GM18867 (cell line): ENCODE results near the gene CHTF8.
"Not testable (repeated sequence)": the region's sequence is repeated elsewhere in the genome, so short reads cannot be mapped to it uniquely, and the experiment has no call there.

Experiments used
- ATAC-seq: cut with Tn5 transposase; IDR thresholded peaks from one replicate; pipeline ENCODE4 v1.9.1; 2021; ENCODE audit warnings: mild to moderate bottlenecking, moderate library complexity; ENCODE audit not compliant: unreplicated experiment

Gene CHTF8

DNA sequence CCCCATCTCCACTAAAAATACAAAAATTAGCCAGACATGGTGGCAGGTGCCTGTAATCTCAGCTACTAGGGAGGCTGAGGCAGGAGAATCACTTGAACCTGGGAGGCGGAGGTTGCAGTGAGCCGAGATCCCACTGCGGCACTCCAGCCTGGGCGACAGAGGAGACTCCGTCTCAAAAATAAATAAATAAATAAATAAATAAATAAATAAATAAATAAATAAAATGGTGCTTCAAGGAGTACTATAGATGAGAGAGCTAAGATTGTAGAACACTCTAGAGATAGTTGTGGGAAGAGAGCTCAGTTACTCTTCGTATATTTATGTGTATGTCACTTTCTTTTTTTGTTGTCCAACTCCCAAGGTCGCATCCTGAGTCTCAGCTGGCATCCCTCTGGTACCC is 7.1 kb upstream of the CHTF8 start:
- not testable (repeated sequence) for ATAC-seq

DNA sequence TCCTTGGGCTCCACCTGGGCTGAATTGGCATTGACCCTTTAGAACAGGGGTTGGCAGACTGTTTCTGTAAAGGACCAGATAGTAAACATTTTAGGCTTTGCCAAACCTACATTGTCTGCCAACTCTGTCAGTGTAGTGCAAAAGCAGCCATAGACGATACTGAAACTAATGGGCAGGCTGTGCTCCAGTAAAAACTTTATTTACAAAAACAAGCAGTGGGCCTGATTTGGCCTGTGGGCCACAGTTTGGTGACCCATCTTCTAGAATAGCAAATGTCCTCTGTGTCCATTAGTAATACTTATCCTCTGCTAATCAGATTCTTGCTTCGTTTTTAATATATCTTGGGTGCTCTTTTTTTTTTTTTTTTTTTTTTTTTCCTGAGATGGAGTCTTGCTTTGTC is 6.2 kb upstream of the CHTF8 start:
- ATAC-seq: no peak

DNA sequence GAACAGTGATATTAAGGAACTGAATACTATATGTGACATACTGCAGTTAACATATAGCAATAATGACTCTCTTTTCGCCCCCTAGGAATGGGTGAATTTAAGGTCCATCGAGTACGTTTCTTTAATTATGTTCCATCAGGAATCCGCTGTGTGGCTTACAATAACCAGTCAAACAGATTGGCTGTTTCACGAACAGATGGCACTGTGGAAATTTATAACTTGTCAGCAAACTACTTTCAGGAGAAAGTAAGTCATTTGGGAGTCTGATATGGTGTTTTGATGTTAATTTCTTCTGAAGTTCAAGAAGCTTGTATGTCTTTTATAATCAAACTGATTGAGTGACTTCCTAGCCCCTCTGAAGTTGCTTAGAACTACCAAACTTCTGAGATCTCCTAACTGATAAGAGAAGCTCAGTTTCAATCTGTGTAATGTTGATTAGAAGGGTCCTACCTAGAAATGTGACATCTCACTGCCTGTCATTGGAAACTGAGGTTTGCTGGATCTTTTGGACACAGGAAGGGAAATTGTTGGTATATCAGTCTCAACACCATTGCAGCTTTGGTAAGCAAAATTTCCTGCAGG is 1.1 kb upstream of the CHTF8 start:
- no peak for ATAC-seq

DNA sequence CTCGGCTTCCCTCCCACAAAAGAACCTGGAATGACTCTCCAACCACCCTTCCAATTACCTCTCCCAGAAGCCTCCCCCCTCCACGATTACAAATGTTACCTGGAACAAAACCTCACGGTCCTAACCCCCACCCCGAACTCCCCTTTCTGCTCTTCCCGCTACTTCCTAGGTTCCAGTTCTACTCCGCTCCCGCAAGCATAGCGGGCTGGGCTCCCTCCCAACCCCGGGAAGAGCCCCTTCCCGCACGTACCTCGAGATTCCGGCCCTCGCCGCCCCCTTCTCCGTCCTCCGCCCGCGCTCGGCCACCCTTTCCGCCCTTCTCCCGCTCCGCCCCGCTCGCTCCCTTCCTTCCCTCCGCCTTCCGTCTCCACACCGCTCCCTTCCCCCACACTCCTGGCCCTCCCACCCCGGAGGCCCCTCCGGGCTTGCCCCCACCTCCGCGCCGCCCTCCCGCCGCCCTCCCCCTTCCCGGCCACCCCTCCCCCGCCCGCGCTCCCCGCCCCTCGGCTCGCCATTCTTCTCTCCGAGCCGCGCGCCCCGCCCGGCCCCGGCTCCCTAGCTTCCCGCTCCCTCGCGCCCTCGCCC is 457 bp downstream of the CHTF8 start:
- peak; percentile 38 for ATAC-seq

DNA sequence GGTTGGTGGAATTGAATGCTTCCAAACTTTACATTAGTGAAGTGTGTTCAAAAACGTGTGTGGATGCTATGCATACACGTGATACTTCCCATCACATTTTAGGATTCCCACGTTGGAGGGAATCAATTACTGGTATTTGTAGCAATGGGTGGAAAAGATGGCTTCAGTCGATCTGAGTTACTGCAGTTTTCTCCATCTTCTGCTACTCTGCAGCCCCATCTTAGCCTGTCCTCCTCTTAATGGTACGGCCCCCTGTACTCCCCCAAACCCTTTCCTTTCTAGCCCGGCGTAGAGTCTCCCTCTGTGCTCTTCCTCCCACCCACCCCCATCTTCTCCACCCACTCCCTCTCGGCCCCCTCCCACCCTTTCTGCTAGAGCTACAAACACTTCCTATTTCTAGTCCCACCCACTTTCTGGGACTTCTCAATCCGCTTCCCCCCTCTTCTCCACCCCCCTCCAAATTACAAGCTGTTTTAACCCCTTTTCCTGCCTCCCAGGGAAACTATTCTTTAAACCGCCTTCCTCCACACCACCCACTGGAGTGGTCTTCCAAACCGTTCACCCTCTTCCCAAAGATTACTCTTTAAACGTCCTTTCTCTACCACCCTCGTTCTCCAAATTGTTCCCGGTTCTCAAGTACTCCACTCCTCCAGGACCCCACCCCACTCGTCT is 1.1 kb downstream of the CHTF8 start:
- no peak for ATAC-seq

DNA sequence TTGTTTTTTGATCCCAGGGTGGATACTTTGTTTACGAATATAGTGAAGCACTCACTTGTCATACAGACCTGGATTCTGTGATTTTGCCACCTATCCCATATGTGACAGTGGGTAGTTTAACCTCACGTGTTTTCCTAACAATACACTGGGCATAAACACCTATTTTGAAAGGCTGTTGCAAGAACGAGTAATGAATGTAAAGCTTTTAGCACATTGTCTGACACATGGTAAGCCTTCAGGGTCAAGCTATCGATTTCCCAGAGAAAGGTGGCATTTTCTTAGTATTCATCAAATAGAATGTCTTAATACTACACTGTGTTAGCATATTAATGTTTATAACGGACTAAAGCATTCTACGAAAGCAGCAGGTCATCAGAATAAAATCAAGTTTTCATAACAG is 1.9 kb downstream of the CHTF8 start:
- ATAC-seq: no peak

DNA sequence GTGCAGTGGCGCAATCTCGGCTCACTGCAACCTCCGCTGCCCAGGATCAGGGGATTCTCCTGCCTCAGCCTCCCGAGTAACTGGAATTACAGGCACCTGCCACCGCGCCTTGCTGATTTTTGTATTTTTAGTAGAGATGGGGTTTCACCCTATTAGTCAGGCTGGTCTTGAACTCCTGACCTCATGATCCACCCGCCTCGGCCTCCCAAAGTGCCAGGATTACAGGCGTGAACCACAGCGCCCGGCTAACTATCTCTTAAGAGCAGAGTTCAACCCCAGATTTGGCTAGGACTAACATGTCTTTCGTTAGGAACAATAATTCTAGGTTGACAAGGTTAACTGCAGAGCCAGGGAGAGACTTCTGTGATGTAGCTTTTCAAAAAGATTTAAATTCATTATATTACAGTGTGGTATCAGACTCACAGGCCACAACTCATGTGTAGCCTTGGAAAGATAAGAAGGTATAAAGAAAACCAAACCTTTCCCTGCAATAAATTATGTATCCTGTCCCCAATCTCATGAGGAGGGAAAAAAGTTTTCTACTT is 4.3 kb downstream of the CHTF8 start:
- ATAC-seq: no peak

DNA sequence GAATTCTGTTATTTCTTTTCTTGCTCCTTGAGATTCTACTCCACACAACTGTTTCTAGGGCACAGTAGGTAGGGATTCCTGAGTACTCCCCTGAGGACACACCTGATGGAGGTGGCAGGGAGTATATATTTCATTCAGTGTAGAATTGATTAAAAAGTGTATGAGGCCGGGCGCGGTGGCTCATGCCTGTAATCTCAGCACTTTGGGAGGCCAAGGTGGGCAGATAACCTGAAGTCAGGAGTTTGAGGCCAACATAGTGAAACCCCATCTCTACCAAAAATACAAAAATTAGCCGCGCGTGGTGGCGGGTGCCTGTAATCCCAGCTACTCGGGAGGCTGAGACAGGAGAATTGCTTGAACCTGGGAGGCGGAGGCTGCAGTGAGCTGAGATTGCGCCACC is 5.6 kb downstream of the CHTF8 start:
- not testable (repeated sequence) for ATAC-seq

DNA sequence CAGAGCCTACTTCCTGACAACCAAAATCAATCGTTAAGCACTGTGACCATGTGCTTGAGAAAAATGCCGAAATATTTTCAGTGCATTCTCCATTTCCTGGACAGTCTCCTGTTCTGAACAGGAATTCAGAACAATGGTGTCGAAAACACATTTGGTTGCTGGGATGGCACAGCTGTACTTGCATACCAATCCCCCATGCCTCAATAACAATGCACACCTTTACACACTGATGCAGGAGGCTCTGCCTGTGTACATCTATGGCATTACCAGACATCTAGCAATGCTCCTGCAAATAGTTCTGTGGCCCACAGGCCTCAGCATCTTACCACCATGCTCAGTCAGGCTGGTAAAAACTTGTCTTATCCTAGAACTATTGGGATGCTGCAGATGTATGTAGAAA is 6.2 kb downstream of the CHTF8 start:
- no peak for ATAC-seq

DNA sequence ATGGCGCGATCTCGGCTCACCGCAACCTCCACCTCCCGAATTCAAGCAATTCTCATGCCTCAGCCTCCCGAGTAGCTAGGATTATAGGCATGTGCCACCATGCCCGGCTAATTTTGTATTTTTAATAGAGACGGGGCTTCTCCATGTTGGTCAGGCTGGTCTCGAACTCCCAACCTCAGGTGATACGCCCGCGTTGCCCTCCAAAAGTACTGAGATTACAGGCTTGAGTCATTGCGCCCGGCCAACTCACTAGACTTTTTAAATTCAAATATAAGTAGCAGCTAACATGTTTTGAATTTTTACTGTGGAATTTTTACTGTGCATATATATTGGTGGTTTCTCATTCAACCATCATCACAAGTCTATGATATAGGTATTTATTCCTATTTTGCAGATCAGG is 7.4 kb downstream of the CHTF8 start:
- ATAC-seq: not testable (repeated sequence)

DNA sequence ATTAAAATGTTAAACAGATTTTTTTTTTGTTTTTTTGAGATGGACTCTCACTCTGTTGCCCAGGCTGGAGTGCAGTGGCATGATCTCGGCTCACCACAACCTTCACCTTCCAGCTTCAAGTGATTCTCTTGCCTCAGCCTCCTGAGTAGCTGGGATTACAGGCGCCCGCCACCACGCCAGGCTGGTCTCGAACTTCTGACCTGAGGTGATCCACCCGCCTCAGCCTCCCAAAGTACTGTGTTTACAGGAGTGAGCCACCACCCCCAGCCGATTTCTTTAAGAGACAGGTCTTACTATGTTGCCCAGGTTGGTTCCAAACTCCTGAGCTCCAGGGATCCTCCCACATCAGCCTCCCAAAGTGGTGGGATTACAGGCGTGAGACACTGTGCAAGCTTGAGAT is 8.0 kb downstream of the CHTF8 start:
- not testable (repeated sequence) for ATAC-seq

DNA sequence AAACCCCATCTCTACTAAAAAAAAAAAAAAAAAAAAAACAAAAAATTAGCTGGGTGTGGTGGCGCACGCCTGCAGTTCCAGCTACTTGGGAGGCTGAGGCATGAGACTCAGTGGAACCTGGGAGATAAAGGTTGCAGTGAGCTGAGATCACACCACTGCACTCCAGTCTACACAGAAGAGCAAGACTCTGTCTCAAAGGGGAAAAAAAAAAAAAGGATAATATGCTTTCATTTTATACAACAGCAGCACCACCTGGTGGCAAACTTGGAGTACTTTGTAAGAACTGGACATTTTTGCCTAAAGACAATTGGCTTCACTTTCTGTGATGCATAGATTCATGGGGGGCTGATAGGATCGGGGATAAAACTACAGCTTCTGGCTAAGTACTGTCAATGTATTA is 8.5 kb downstream of the CHTF8 start:
- ATAC-seq: no peak

DNA sequence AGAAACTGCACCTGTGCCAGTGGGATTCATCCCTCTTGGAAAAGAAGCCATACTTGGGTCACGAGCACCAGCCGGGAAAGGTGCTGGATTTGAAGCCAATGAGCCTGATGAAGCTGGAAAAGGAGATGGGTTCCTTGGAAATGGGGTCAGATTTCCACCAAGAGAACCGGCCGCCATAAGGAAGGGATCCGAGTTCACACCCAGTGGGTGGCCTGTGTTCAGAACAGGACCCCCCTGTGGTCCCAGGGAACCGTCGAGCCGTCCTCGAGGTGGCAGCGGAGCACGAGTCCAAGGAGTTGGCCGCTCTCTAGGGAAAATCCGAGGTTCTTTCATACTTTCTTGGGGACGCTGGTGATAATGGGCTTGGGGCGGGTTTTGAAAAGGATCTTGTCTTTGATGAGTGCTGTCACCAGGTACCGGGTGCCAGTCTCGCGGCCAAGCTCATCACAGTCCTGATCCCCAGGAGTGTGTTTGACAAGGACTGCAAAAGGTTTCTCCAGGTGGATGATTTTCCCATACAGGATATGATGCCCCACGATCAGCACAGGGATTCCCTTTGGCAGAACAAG is 12.2 kb downstream of the CHTF8 start:
- no peak for ATAC-seq

DNA sequence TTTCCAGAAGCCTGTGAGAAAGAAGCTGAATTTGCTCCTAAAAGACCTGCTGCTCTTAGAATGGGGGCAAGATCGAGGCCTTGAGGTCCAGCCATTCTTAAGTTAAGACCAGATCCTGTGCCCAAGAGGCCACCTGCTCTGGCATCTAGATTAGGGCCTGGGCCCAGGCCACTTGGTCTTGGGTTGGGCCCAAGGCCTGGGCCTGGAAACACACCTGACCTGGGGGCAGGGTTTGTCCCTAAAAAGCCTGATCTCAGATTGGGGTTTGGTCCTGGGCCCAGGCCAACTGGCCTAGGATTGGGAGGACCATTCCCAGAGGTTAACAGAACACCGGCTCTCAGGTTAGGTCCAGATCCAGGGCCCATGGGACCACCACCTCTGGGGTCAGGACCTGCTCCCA is 12.9 kb downstream of the CHTF8 start:
- no peak for ATAC-seq

DNA sequence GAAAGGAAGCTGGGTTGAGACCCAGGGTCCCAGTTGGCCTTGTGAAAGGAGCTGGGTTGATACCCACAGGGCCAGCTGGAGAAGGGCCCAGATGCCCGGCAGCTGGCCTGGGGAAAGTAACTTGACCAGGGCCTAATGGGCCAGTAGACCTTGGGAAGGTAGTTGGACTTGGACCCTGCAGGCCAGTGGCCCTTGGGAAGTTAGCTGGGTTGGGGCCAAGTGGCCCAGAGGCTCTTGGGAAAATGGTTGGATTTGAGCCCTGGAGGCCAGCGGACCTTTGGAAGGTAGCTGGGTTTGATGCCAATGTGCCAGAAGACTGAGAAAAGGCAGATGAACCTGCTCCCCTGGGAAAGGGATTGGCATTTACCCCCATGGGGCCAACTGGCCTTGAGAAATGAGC is 13.4 kb downstream of the CHTF8 start:
- no peak for ATAC-seq

DNA sequence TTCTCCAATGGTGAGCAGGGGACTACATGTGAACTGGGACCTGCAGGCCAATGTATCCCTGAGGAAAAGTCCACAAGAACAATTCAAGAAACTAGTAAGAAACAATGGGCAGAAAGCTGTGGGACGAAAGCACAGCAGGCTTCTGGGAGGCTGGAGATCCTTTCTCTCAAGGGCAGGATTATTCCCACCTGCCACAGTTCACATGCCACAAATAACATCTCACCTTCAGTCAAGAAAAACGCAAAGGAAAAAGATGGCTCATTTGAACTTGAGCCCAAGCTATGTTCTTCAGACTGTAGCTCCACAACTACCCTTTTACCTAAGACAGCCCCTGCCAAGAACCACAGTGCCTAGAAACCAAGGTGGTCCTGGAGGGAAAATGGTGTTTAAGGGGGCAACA is 13.9 kb downstream of the CHTF8 start:
- ATAC-seq: no peak

DNA sequence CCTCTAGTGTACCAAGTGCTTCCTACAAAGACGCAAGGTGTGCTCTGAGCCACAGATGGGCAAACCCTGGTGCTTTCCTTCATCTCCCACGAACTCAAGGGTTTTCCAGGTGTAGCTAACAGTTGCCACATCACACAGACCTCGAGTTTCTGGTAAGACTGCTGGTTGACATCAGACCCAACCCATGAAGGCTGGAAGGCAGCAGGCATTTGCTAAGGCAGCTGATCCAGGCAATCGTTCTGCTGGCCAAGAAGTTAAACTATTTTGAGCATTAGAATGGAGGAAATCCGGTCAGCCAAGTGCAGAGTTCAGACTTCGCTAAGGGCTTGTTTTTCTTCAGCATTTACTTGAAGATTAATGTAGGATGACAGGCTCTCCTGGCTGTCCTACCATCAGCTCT is 15.5 kb downstream of the CHTF8 start:
- no peak for ATAC-seq

DNA sequence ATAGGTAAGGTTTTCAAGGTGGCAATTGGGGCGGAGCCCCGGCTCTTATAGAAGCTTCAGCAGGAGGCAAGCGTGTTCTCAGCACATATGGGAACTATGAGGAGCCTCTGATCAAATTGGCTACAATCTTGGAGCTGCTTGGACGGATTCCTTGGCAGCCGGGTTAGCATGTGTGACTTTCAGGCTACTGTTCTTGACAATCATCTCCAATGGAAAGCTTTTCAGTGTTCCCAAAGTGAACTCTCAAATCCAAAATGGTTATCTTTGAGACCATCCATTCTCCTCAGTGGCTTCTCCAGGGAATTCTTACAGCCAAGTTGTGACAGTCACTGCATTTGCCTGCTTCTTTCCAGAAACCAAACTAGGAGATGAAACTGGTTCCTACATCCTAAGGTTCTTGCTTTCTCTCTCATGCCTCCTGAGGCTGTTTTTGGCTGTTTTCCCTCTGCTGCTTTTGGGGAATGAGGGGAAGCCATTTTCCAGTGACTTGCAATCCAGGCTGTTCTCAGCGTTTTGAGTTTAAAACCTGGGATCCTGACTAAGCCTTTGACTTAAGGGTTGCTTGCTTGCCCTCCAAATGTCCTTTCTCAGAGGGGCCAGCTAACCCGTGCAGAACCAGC is 16.0 kb downstream of the CHTF8 start:
- no peak for ATAC-seq

DNA sequence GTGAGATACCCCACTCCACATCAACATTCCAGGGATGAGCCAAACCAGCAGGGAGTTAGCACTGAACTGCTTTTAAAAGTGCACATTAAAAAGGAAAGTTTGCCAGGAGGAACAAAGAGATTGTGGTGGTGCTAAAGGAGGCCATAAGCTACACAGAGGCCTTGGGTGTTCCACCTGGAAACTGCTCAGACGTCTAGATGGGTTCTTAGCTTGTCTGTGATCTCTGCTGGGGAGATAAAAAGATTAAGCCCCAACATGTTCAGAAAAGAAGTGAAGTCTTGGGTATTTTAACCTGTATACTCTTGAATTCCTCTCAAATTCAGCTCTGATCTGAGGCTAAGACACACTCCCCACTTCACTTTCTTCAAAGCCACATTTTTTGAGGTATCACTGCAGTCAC is 16.6 kb downstream of the CHTF8 start:
- ATAC-seq: no peak

DNA sequence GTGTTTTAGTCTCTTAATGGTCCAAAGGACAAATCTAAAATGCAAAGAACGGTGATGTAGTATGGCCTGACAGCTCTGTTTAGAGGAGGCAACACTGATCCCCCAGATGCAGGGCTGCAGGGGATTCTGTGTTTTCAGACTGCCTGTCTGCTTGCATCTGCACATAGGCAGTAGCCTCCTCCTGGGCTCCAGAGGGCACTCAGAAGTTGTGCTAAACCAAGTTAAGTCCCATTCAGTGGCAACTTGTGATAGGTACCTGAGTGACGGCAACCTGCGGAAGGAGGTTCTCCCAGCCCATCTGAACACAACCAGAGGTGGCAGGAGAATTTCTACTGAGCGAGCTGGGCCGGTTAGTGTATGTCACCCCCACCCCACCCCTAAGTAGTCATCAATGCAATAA is 17.0 kb downstream of the CHTF8 start:
- ATAC-seq: no peak

DNA sequence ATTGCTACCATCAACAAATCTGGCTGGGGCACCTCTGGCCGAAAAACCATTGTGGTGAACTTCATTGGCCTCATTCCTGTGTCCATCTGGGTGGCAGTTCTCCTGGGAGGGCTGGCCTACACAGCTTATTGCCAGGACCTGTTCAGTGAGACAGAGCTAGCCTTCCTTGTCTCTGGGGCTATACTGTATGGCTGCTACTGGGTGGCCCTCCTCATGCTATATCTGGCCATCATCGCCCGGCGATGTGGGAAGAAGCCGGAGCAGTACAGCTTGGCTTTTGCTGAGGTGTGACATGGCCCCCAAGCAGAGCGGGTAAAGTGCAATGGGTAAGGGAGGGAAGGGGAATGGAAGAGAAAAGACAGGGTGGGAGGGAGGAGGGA is 17.4 kb downstream of the CHTF8 start:
- no peak for ATAC-seq
